PFSK-1 (cell line): ENCODE measurements around the gene KLRF1.

Source experiments
- POLR2AphosphoS5 ChIP-seq: IDR thresholded peaks from 2 replicates; pipeline ENCODE4 v1.6.1; 2012; ENCODE audit warnings: low read depth, mild to moderate bottlenecking, control low read depth, low read length, moderate library complexity
- SIN3A ChIP-seq: IDR thresholded peaks from 2 replicates; pipeline ENCODE4 v1.6.1; 2012; ENCODE audit warnings: mild to moderate bottlenecking, low read length, moderate library complexity, borderline replicate concordance; ENCODE audit not compliant: insufficient read depth
- TAF1 ChIP-seq: IDR thresholded peaks from 2 replicates; pipeline ENCODE4 v1.6.1; 2012; ENCODE audit warnings: low read length, control low read depth, borderline replicate concordance; ENCODE audit not compliant: insufficient read depth
- TF ChIP-seq, protein P1 (sequence below), 2 experiments: IDR thresholded peaks; 2 replicates each; pipeline versions ENCODE4 v1.6.1 to v1.8.0; 2011 to 2012; ENCODE audit warnings: low read depth in 2 of 2, low read length in 2 of 2, control low read depth in 1 of 2, inconsistent platforms in 1 of 2, mild to moderate bottlenecking in 1 of 2, moderate library complexity in 1 of 2; ENCODE audit not compliant: insufficient read depth in 1 of 2

- TF ChIP-seq, protein P1, sequence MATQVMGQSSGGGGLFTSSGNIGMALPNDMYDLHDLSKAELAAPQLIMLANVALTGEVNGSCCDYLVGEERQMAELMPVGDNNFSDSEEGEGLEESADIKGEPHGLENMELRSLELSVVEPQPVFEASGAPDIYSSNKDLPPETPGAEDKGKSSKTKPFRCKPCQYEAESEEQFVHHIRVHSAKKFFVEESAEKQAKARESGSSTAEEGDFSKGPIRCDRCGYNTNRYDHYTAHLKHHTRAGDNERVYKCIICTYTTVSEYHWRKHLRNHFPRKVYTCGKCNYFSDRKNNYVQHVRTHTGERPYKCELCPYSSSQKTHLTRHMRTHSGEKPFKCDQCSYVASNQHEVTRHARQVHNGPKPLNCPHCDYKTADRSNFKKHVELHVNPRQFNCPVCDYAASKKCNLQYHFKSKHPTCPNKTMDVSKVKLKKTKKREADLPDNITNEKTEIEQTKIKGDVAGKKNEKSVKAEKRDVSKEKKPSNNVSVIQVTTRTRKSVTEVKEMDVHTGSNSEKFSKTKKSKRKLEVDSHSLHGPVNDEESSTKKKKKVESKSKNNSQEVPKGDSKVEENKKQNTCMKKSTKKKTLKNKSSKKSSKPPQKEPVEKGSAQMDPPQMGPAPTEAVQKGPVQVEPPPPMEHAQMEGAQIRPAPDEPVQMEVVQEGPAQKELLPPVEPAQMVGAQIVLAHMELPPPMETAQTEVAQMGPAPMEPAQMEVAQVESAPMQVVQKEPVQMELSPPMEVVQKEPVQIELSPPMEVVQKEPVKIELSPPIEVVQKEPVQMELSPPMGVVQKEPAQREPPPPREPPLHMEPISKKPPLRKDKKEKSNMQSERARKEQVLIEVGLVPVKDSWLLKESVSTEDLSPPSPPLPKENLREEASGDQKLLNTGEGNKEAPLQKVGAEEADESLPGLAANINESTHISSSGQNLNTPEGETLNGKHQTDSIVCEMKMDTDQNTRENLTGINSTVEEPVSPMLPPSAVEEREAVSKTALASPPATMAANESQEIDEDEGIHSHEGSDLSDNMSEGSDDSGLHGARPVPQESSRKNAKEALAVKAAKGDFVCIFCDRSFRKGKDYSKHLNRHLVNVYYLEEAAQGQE (IDR thresholded peaks at IDR 0.05; ENCODE audit: insufficient read depth in 1 of 2, low read depth in 2 of 2, low read length in 2 of 2), result no peak
- TF ChIP-seq POLR2AphosphoS5 (no peak), TAF1 (no peak), SIN3A (no peak)
Observed at GRCh38 chr12:9888665-9889273, 61.5 kb downstream of the KLRF1 start.
